Nephron (organoid): ENCODE data around the gene HSPG2.

Experiments
- H3K27ac Mint-ChIP-seq, 3 experiments: 2 replicates each; pipeline ENCODE4 v1.8.0; 2020; ENCODE audit warnings: mixed read lengths in 3 of 3, mild to moderate bottlenecking in 2 of 3, moderate library complexity in 1 of 3
- H3K27me3 Mint-ChIP-seq: 2 replicates; pipeline ENCODE4 v1.8.0; 2021; ENCODE audit warnings: low read depth, mild to moderate bottlenecking, moderate library complexity, mixed read lengths
- H3K36me3 Mint-ChIP-seq: 2 replicates; pipeline ENCODE4 v1.8.0; 2020; ENCODE audit warnings: low read depth, mixed read lengths
- H3K4me1 Mint-ChIP-seq: 2 replicates; pipeline ENCODE4 v1.8.0; 2020; ENCODE audit warnings: mixed read lengths
- H3K4me3 Mint-ChIP-seq, 3 experiments: 2 replicates each; pipeline ENCODE4 v1.8.0; 2020; ENCODE audit warnings: mild to moderate bottlenecking in 3 of 3, mixed read lengths in 3 of 3, moderate library complexity in 2 of 3
- H3K9me3 Mint-ChIP-seq: 2 replicates; pipeline ENCODE4 v1.8.0; 2020; ENCODE audit warnings: mixed read lengths
- CTCF ChIP-seq, 3 experiments: fragments of 200-600 bp; sonication (generic); IDR thresholded peaks; one replicate each; pipeline ENCODE4 v1.5.0; 2021; ENCODE audit warnings: antibody characterized with exemption in 3 of 3; ENCODE audit not compliant: unreplicated experiment in 3 of 3

The HSPG2 gene

GRCh38 chr1:21887216-21887736 lies 49.8 kb downstream of the HSPG2 start:
- Mint-ChIP-seq H3K27ac (no peak overlapping the region), H3K9me3 (no peaks in the 10 kb centered on the region), H3K36me3 (peaks cover 27% of the 10 kb centered on the region), H3K4me1 (no peaks in the 10 kb centered on the region), H3K4me3 (no peak overlapping the region), H3K27me3 (no peaks in the 10 kb centered on the region)
- no peak for TF ChIP-seq CTCF (IDR thresholded peaks at IDR 0.05; ENCODE audit: unreplicated experiment in 3 of 3)

- H3K4me1 Mint-ChIP-seq, result no peaks in the 10 kb centered on the region
- H3K36me3 Mint-ChIP-seq, result peaks cover 27% of the 10 kb centered on the region
- H3K27ac Mint-ChIP-seq, result no peak overlapping the region
- no peak overlapping the region for H3K4me3 Mint-ChIP-seq
- H3K27me3 Mint-ChIP-seq, result no peaks in the 10 kb centered on the region
- no peak for TF ChIP-seq CTCF (IDR thresholded peaks at IDR 0.05; ENCODE audit: unreplicated experiment in 3 of 3)
- no peaks in the 10 kb centered on the region for H3K9me3 Mint-ChIP-seq
Measured at GRCh38 chr1:21886486-21887215, 50.5 kb downstream of the HSPG2 start.

DNA sequence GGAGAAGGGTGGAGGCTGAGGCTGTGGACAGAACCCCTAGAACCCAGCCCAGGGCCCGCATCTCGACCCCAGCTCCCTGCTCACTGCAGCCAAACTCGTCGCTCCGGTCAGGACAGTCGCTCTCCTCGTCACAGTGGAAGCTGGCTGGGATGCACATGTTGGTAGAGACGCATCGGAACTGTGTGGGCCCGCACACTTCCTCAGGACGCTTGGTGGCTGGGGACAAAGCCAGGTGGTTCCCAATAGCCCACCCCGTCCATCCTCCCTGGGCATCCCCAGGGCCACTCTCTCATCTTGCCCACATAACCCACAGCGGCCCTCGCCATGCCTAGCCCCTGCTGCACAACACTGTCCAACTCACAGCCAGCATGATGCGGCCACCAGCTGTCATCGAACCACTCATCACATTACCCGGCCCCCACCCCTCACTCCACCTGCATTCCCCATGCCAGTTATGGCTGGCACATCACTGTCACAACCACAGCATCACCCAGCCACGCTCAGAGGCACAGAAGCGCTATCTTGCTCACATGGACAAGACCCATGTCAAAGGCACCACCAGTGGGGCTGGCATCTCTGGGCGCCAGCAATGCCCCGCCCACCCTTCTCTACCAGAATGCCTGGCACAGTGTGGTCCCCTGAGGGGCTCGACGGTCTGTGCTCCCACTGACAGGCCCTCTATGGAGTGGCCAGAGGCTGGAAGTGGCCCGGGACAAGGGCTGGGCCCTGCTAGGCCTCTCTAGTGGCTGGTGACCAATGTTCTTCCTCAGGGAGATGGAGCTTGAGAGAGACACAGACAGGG lies 51.7 kb downstream of the HSPG2 start:
- no peak overlapping the region for H3K27ac Mint-ChIP-seq

GRCh38 chr1:21884456-21885235 lies 52.5 kb downstream of the HSPG2 start:
- H3K27me3 Mint-ChIP-seq, result no peaks in the 10 kb centered on the region
- no peaks in the 10 kb centered on the region for H3K9me3 Mint-ChIP-seq
- no peak for TF ChIP-seq CTCF (IDR thresholded peaks at IDR 0.05; ENCODE audit: unreplicated experiment in 3 of 3)
- no peak overlapping the region for H3K27ac Mint-ChIP-seq
- H3K4me3 Mint-ChIP-seq, result no peak overlapping the region
- no peaks in the 10 kb centered on the region for H3K4me1 Mint-ChIP-seq
- peaks cover 22% of the 10 kb centered on the region for H3K36me3 Mint-ChIP-seq

More for the DNA sequence above, 51.7 kb downstream of the HSPG2 start:
- Mint-ChIP-seq H3K4me3 (no peak overlapping the region), H3K27me3 (no peaks in the 10 kb centered on the region), H3K9me3 (no peaks in the 10 kb centered on the region), H3K36me3 (peaks cover 23% of the 10 kb centered on the region), H3K4me1 (no peaks in the 10 kb centered on the region)
- TF ChIP-seq CTCF (IDR thresholded peaks at IDR 0.05; ENCODE audit: unreplicated experiment in 3 of 3), result no peak

GRCh38 chr1:21882721-21883415 lies 54.2 kb downstream of the HSPG2 start:
- Mint-ChIP-seq H3K36me3 (peaks cover 26% of the 10 kb centered on the region), H3K27ac (no peak overlapping the region), H3K9me3 (no peaks in the 10 kb centered on the region), H3K4me3 (no peak overlapping the region), H3K4me1 (no peaks in the 10 kb centered on the region), H3K27me3 (no peaks in the 10 kb centered on the region)
- no peak for TF ChIP-seq CTCF (IDR thresholded peaks at IDR 0.05; ENCODE audit: unreplicated experiment in 3 of 3)
